ENCODE measurements around the gene CIB2. TPM values are rescaled to one million over a fixed set of nuclear protein-coding genes. Genes with fewer than 3 reads are reported as not detected.

Gene CIB2
- polyA plus RNA-seq, 1 donor from 2014 or later, result 32.4 TPM

DNA sequence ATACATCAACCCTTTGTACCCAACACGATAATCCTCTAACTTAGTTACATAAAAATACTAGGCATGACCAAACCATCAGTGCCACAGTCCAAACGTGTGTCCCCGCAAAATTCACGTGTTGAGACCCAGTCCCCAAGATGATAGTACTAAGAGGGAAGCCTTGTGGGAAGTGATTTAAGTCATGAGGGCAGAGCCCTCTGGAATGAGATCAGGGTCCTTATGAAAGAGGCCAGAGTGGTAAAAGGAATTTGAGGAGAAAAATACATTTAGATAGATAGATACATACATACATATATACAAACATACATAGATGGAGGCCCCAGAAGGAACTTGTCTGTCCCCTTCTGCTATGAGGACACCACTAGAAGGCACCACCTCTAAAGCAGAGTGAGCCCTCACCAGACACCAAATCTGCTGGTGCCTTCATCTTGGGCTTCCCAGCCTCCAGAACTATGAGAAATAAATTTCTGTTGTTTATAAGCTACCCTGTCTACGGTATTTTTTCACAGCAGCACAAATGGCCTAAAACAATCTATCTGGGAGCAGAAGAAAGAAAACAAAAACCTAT is 61.7 kb downstream of the CIB2 start (continued):
- TF ChIP-seq, protein P1, sequence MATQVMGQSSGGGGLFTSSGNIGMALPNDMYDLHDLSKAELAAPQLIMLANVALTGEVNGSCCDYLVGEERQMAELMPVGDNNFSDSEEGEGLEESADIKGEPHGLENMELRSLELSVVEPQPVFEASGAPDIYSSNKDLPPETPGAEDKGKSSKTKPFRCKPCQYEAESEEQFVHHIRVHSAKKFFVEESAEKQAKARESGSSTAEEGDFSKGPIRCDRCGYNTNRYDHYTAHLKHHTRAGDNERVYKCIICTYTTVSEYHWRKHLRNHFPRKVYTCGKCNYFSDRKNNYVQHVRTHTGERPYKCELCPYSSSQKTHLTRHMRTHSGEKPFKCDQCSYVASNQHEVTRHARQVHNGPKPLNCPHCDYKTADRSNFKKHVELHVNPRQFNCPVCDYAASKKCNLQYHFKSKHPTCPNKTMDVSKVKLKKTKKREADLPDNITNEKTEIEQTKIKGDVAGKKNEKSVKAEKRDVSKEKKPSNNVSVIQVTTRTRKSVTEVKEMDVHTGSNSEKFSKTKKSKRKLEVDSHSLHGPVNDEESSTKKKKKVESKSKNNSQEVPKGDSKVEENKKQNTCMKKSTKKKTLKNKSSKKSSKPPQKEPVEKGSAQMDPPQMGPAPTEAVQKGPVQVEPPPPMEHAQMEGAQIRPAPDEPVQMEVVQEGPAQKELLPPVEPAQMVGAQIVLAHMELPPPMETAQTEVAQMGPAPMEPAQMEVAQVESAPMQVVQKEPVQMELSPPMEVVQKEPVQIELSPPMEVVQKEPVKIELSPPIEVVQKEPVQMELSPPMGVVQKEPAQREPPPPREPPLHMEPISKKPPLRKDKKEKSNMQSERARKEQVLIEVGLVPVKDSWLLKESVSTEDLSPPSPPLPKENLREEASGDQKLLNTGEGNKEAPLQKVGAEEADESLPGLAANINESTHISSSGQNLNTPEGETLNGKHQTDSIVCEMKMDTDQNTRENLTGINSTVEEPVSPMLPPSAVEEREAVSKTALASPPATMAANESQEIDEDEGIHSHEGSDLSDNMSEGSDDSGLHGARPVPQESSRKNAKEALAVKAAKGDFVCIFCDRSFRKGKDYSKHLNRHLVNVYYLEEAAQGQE (IDR thresholded peaks at IDR 0.05; ENCODE audit: borderline replicate concordance), result no peak
- no peak for TF ChIP-seq RAD21 (conservative IDR thresholded peaks at IDR 0.05)

DNA sequence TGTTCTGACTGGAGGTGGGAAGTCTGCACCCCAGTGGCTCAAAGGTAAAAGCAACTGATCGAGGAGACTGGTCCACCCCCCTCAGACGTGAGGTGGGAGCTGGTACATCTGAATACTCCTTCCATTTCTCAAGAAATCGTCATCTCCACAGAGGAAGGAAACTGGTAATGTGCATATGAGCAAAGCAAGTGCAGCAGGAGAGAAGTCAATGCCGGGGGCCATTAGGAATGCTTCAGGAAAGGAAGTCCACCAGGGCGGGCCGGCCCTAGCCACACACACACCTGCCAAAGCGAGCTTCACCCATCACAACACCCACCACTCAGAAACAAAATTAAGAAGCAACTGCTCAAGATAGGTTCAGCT is 62.2 kb downstream of the CIB2 start:
- H2AFZ ChIP-seq (ENCODE audit: low read depth, low read length), result no peak overlapping the region
- no peaks in the 10 kb centered on the region for H3K79me2 ChIP-seq (replicated peaks; ENCODE audit: insufficient read depth, low read length)
- no peak overlapping the region for H3K4me2 ChIP-seq (ENCODE audit: low read length)
- H3K9me2 ChIP-seq (ENCODE audit: insufficient read depth, low read length), result no peaks in the 10 kb centered on the region
- TF ChIP-seq, protein P2, sequence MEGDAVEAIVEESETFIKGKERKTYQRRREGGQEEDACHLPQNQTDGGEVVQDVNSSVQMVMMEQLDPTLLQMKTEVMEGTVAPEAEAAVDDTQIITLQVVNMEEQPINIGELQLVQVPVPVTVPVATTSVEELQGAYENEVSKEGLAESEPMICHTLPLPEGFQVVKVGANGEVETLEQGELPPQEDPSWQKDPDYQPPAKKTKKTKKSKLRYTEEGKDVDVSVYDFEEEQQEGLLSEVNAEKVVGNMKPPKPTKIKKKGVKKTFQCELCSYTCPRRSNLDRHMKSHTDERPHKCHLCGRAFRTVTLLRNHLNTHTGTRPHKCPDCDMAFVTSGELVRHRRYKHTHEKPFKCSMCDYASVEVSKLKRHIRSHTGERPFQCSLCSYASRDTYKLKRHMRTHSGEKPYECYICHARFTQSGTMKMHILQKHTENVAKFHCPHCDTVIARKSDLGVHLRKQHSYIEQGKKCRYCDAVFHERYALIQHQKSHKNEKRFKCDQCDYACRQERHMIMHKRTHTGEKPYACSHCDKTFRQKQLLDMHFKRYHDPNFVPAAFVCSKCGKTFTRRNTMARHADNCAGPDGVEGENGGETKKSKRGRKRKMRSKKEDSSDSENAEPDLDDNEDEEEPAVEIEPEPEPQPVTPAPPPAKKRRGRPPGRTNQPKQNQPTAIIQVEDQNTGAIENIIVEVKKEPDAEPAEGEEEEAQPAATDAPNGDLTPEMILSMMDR (IDR thresholded peaks at IDR 0.05; ENCODE audit: poor library complexity, severe bottlenecking), result no peak
- TF ChIP-seq TAF1 (IDR thresholded peaks at IDR 0.05; ENCODE audit: low read depth) (no peak), SMC3 (conservative IDR thresholded peaks at IDR 0.05; ENCODE audit: poor library complexity) (no peak), EP300 (conservative IDR thresholded peaks at IDR 0.05; ENCODE audit: poor library complexity, severe bottlenecking) (no peak), MXI1 (conservative IDR thresholded peaks at IDR 0.05; ENCODE audit: poor library complexity, severe bottlenecking) (no peak)
- TF ChIP-seq, protein P1 (IDR thresholded peaks at IDR 0.05; ENCODE audit: borderline replicate concordance), result no peak
- no peak overlapping the region for H3K9ac ChIP-seq (ENCODE audit: low read length)
- no peaks in the 10 kb centered on the region for H3K27me3 ChIP-seq (ENCODE audit: insufficient read depth, low read depth, low read length)
- H3F3A ChIP-seq (ENCODE audit: insufficient read depth, low read length, poor library complexity, severe bottlenecking), result no peaks in the 10 kb centered on the region
- H3K36me3 ChIP-seq (ENCODE audit: insufficient read depth, low read length), result no peaks in the 10 kb centered on the region
- no peaks in the 10 kb centered on the region for H4K20me1 ChIP-seq (ENCODE audit: insufficient read depth)
- H3K9me3 ChIP-seq (ENCODE audit: low read length), result no peaks in the 10 kb centered on the region
- no peak overlapping the region for H3K4me3 ChIP-seq (ENCODE audit: low read length)
- no peak overlapping the region for H3K27ac ChIP-seq (ENCODE audit: low read length)

Measured in neural cell (in vitro differentiated cells).